H9 (cell line): ENCODE data around the gene RAB6B. TPM values are rescaled to one million over a fixed set of nuclear protein-coding genes. Genes with fewer than 3 reads are reported as not detected.
A peak's percentile ranks its signal among the peaks of the same experiment; 100 is the strongest.

Experiments used
- DNase-seq: peaks from one replicate; pipeline ENCODE4 v3.0.0-alpha.2; 2017
- H2AFZ ChIP-seq: one replicate; pipeline ENCODE4 v1.6.1; 2013; ENCODE audit warnings: mild to moderate bottlenecking, low read length, control low read depth, moderate library complexity
- H2AK5ac ChIP-seq: 2 replicates; pipeline ENCODE4 v1.6.1; 2013; ENCODE audit warnings: low read length, control low read depth, mixed read lengths; ENCODE audit not compliant: insufficient read length
- H2BK120ac ChIP-seq: one replicate; pipeline ENCODE4 v1.6.1; 2013; ENCODE audit warnings: low read depth, mild to moderate bottlenecking, low read length, control low read depth, inconsistent platforms; ENCODE audit not compliant: poor library complexity, severe bottlenecking
- H2BK12ac ChIP-seq: 2 replicates; pipeline ENCODE4 v1.6.1; 2013; ENCODE audit warnings: low read length, control low read depth, mixed read lengths, low read depth; ENCODE audit not compliant: insufficient read length
- H2BK15ac ChIP-seq: 2 replicates; pipeline ENCODE4 v1.6.1; 2013; ENCODE audit warnings: low read depth, low read length, control low read depth
- H2BK20ac ChIP-seq: one replicate; pipeline ENCODE4 v1.6.1; 2013; ENCODE audit warnings: low read depth, mild to moderate bottlenecking, low read length, control low read depth, inconsistent platforms; ENCODE audit not compliant: poor library complexity, severe bottlenecking
- H2BK5ac ChIP-seq: 2 replicates; pipeline ENCODE4 v1.6.1; 2013; ENCODE audit warnings: low read length, control low read depth, mixed read lengths; ENCODE audit not compliant: insufficient read length
- H3K14ac ChIP-seq: 2 replicates; pipeline ENCODE4 v1.6.1; 2013; ENCODE audit warnings: low read length, control low read depth; ENCODE audit not compliant: insufficient read depth
- H3K18ac ChIP-seq: 2 replicates; pipeline ENCODE4 v1.6.1; 2013; ENCODE audit warnings: low read depth, mild to moderate bottlenecking, mixed read lengths, low read length, control low read depth; ENCODE audit not compliant: insufficient read length
- H3K23ac ChIP-seq: 2 replicates; pipeline ENCODE4 v1.6.1; 2013; ENCODE audit warnings: low read length, control low read depth, mixed read lengths, low read depth; ENCODE audit not compliant: insufficient read length
- H3K23me2 ChIP-seq: 2 replicates; pipeline ENCODE4 v1.6.1; 2013; ENCODE audit warnings: low read depth, mild to moderate bottlenecking, mixed read lengths, low read length, control low read depth; ENCODE audit not compliant: insufficient read length, poor library complexity, severe bottlenecking
- H3K27ac ChIP-seq: 2 replicates; pipeline ENCODE4 v1.5.1; 2013; ENCODE audit warnings: low read length, control low read depth, mixed read lengths, low read depth; ENCODE audit not compliant: insufficient read length
- H3K27me3 ChIP-seq: 2 replicates; pipeline ENCODE4 v1.6.1; 2013; ENCODE audit warnings: low read length, control low read depth, inconsistent platforms; ENCODE audit not compliant: insufficient read depth
- H3K4ac ChIP-seq: 2 replicates; pipeline ENCODE4 v1.6.1; 2013; ENCODE audit warnings: low read depth, mild to moderate bottlenecking, control low read depth, inconsistent platforms, low read length, moderate library complexity
- H3K4me1 ChIP-seq: 2 replicates; pipeline ENCODE4 v1.6.1; 2013; ENCODE audit warnings: low read length, control low read depth, inconsistent platforms; ENCODE audit not compliant: insufficient read depth
- H3K4me2 ChIP-seq: 2 replicates; pipeline ENCODE4 v1.6.1; 2013; ENCODE audit warnings: low read length, control low read depth, mixed read lengths; ENCODE audit not compliant: insufficient read length, insufficient read depth
- H3K56ac ChIP-seq: 2 replicates; pipeline ENCODE4 v1.6.1; 2013; ENCODE audit warnings: low read depth, mild to moderate bottlenecking, mixed read lengths, low read length, control low read depth; ENCODE audit not compliant: insufficient read length
- H3K79me1 ChIP-seq: 2 replicates; pipeline ENCODE4 v1.6.1; 2013; ENCODE audit warnings: low read depth, mild to moderate bottlenecking, moderate library complexity, low read length, control low read depth, inconsistent platforms; ENCODE audit not compliant: insufficient read depth, poor library complexity, severe bottlenecking
- H3K79me2 ChIP-seq: 2 replicates; pipeline ENCODE4 v1.6.1; 2013; ENCODE audit warnings: low read length, control low read depth, inconsistent platforms; ENCODE audit not compliant: insufficient read depth
- H3K9ac ChIP-seq: 2 replicates; pipeline ENCODE4 v1.6.1; 2013; ENCODE audit warnings: low read length, control low read depth, mixed read lengths; ENCODE audit not compliant: insufficient read length; ENCODE audit errors: extremely low read depth
- H3K9me3 ChIP-seq: one replicate; pipeline ENCODE4 v1.6.1; 2013; ENCODE audit warnings: low read depth, low read length, inconsistent platforms; ENCODE audit not compliant: control insufficient read depth
- H3T11ph ChIP-seq: one replicate; pipeline ENCODE4 v1.6.1; 2013; ENCODE audit warnings: mild to moderate bottlenecking, low read length, control low read depth, inconsistent platforms
- H4K20me1 ChIP-seq: one replicate; pipeline ENCODE4 v1.6.1; 2013; ENCODE audit not compliant: control insufficient read depth, insufficient read length, insufficient read depth
- H4K5ac ChIP-seq: 2 replicates; pipeline ENCODE4 v1.6.1; 2013; ENCODE audit warnings: low read depth, mild to moderate bottlenecking, mixed read lengths, low read length, control low read depth; ENCODE audit not compliant: insufficient read length
- H4K8ac ChIP-seq: replicated peaks from 2 replicates; pipeline ENCODE4 v1.6.1; 2013; ENCODE audit warnings: low read length, control low read depth, mixed read lengths, low read depth; ENCODE audit not compliant: insufficient read length
- H4K91ac ChIP-seq: 2 replicates; pipeline ENCODE4 v1.6.1; 2013; ENCODE audit warnings: low read depth, mild to moderate bottlenecking, moderate library complexity, mixed read lengths, low read length, control low read depth; ENCODE audit not compliant: insufficient read length
- H3K27ac Mint-ChIP-seq, 3 experiments: 2 replicates in 2 of 3; 3 replicates in 1 of 3; pipeline ENCODE4 v1.8.0; 2020 to 2021; ENCODE audit warnings: mixed read lengths in 3 of 3, mild to moderate bottlenecking in 1 of 3, moderate library complexity in 1 of 3
- H3K27me3 Mint-ChIP-seq: 2 replicates; pipeline ENCODE4 v1.8.0; 2021; ENCODE audit warnings: low read depth, mild to moderate bottlenecking, moderate library complexity, mixed read lengths
- H3K36me3 Mint-ChIP-seq, 3 experiments: 2 replicates in 2 of 3; 3 replicates in 1 of 3; pipeline ENCODE4 v1.8.0; 2020 to 2021; ENCODE audit warnings: low read depth in 3 of 3, mixed read lengths in 3 of 3; ENCODE audit not compliant: insufficient read depth in 1 of 3
- H3K4me1 Mint-ChIP-seq, 2 experiments: 2 replicates each; pipeline ENCODE4 v1.8.0; 2020; ENCODE audit warnings: mixed read lengths in 2 of 2
- H3K4me3 Mint-ChIP-seq, 2 experiments: 2 replicates in 1 of 2; 3 replicates in 1 of 2; pipeline ENCODE4 v1.8.0; 2020 to 2021; ENCODE audit warnings: mild to moderate bottlenecking in 2 of 2, mixed read lengths in 2 of 2, moderate library complexity in 1 of 2
- H3K9me3 Mint-ChIP-seq, 2 experiments: 2 replicates in 1 of 2; 3 replicates in 1 of 2; pipeline ENCODE4 v1.8.0; 2020; ENCODE audit warnings: mild to moderate bottlenecking in 2 of 2, mixed read lengths in 2 of 2, moderate library complexity in 1 of 2
- WGBS: extraction: QIAGEN DNeasy Blood & Tissue Kit; methylation state at CpG from one replicate; pipeline ENCODE4 v1.1.7; 2013; ENCODE audit warnings: missing lambda C conversion rate, low lambda C conversion rate, mixed read lengths; ENCODE audit not compliant: insufficient read length; ENCODE audit errors: extremely low coverage; 5-methylcytosine and 5-hydroxymethylcytosine counted together
- total RNA-seq: library from RNA; stranded (reverse); gene quantifications from 2 replicates; pipeline ENCODE4 v1.2.1, GENCODE V29; 2021
- TF ChIP-seq, protein P1 (sequence below): fragments of 200-600 bp; sonication (generic); conservative IDR thresholded peaks from 3 replicates; pipeline ENCODE4 v1.8.0; 2021; ENCODE audit warnings: antibody characterized with exemption, mild to moderate bottlenecking

Gene RAB6B
- total RNA-seq, 1 experiment from 2014 or later: 12.3 TPM

DNA sequence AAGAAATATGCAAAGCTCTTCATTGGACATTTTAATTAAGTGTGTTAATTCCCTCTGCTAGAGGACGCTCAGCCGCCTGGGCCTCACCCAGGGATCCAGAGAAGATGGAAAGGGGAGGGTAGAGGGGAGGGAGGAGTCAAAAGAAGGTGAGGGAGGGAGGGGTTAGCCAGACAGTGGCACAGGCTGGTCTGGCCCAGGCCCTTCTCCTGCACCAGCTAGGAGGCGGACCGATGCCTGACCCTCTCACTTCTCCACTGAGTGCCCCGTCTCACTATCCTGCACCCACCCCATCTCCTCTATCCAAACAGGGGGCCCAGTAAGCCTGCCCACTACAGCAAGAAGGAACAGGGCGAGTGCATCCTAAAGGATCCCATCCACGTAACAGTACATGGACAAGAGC is 22.9 kb downstream of the RAB6B start:
- H3K14ac ChIP-seq: no peak overlapping the region
- no peak overlapping the region for H3K9ac ChIP-seq
- no peak overlapping the region for H4K91ac ChIP-seq
- no peak overlapping the region for H2AK5ac ChIP-seq
- H3K79me2 ChIP-seq: no peaks in the 10 kb centered on the region
- TF ChIP-seq, protein P1, sequence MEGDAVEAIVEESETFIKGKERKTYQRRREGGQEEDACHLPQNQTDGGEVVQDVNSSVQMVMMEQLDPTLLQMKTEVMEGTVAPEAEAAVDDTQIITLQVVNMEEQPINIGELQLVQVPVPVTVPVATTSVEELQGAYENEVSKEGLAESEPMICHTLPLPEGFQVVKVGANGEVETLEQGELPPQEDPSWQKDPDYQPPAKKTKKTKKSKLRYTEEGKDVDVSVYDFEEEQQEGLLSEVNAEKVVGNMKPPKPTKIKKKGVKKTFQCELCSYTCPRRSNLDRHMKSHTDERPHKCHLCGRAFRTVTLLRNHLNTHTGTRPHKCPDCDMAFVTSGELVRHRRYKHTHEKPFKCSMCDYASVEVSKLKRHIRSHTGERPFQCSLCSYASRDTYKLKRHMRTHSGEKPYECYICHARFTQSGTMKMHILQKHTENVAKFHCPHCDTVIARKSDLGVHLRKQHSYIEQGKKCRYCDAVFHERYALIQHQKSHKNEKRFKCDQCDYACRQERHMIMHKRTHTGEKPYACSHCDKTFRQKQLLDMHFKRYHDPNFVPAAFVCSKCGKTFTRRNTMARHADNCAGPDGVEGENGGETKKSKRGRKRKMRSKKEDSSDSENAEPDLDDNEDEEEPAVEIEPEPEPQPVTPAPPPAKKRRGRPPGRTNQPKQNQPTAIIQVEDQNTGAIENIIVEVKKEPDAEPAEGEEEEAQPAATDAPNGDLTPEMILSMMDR: no peak
- no peaks in the 10 kb centered on the region for H4K20me1 ChIP-seq
- WGBS: no CpG with 5 or more reads among the region's 7 CpGs
- no peak overlapping the region for H2BK20ac ChIP-seq
- H3K56ac ChIP-seq: no peak overlapping the region
- H3K79me1 ChIP-seq: no peaks in the 10 kb centered on the region
- Mint-ChIP-seq H3K4me1 (peaks cover 16 to 21% of the 10 kb centered on the region in 2 experiments), H3K4me3 (no peak overlapping the region), H3K27me3 (no peaks in the 10 kb centered on the region; the same call in 1 of the 2 replicates), H3K27ac (peak overlapping the region in 1 of 3 experiments; percentile 13; a peak in 1 of 7 replicates), H3K36me3 (peaks cover 0 to 2% (median 0%) of the 10 kb centered on the region in 3 experiments; a peak in 1 of 7 replicates), H3K9me3 (peaks cover 0 to under 1% of the 10 kb centered on the region in 2 experiments; a peak in 1 of 5 replicates)
- H3K23ac ChIP-seq: no peak overlapping the region
- H2AFZ ChIP-seq: no peak overlapping the region
- H2BK120ac ChIP-seq: no peak overlapping the region
- no peak overlapping the region for H3K27ac ChIP-seq
- H3K18ac ChIP-seq: no peak overlapping the region
- H3K27me3 ChIP-seq: no peaks in the 10 kb centered on the region
- H3K4me1 ChIP-seq: no peaks in the 10 kb centered on the region
- no peaks in the 10 kb centered on the region for H3K23me2 ChIP-seq
- no peak overlapping the region for H3K4ac ChIP-seq
- H2BK15ac ChIP-seq: no peak overlapping the region
- no peak overlapping the region for H3K4me2 ChIP-seq
- no peak overlapping the region for H2BK12ac ChIP-seq
- no peak overlapping the region for H4K8ac ChIP-seq
- DNase-seq: peak; percentile 43
- no peaks in the 10 kb centered on the region for H3K9me3 ChIP-seq
- no peak overlapping the region for H2BK5ac ChIP-seq
- no peak overlapping the region for H4K5ac ChIP-seq
- H3T11ph ChIP-seq: no peak overlapping the region
